RPMI8226 (cell line): ENCODE measurements around the gene DUS1L.

Source experiments
- DNase-seq: peaks from one replicate; pipeline ENCODE4 v3.0.0-alpha.2; 2015

DUS1L gene

DNA sequence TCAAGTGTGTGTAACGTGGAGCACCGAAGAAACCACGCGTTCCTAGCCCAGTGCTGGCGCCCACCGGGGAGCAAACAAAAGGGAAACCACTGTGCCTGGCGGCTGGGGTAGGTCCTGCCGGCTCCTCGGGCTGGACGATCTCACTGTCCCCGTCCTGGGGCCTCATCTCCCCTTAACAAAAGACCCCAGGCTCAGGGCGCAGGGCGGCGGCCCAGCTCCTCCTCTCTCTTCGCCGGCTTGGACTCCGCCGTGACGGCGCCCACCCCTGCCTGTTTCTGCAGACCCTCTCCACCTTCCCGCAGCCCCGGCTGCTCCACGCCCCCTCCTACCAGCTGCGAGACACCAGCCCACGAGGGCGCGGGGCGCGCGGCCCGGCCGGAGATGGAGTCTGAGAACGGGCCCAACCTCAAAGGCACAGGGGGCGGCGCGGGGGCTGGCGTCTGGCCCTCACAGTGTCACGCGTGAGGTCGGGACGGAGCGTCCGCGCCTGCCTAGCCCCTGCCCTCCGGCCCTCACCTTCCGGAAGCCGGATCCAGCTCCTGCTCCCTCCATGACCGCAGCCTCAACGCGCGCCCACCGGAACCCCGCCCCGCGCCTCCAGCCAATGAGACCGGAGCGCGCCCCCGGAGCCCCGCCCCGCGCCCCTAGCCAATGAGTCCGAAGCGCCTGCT is 43.2 kb downstream of the DUS1L start, which contains the start of gene CENPX:
Gene CENPX (minus strand): TSS at position 569 of the 671 bp plus-strand sequence. CDS start 17 bp downstream, at position 552.
- DNase-seq: peak; percentile 44

DNA sequence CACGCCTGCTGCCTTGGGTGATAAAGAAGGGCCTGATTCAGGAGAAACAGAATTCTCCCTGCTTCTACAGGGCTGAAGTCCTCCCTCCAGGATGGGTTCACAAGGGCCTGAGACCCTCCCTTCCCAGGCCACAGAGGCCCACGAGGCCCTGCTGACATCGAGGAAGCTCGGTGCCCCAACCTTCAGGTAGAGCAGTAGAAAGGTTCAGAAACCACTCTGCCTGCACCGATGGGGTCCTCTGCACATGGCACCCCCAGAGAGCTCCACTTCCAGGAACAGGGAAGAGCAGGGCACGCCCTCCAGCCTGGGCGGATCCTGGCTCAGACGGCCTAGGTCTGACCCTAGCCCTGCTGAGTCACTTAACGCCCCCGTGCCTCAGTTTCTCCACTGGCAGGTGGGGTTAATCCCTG is 43.7 kb downstream of the DUS1L start:
- DNase-seq: peak; percentile 24

DNA sequence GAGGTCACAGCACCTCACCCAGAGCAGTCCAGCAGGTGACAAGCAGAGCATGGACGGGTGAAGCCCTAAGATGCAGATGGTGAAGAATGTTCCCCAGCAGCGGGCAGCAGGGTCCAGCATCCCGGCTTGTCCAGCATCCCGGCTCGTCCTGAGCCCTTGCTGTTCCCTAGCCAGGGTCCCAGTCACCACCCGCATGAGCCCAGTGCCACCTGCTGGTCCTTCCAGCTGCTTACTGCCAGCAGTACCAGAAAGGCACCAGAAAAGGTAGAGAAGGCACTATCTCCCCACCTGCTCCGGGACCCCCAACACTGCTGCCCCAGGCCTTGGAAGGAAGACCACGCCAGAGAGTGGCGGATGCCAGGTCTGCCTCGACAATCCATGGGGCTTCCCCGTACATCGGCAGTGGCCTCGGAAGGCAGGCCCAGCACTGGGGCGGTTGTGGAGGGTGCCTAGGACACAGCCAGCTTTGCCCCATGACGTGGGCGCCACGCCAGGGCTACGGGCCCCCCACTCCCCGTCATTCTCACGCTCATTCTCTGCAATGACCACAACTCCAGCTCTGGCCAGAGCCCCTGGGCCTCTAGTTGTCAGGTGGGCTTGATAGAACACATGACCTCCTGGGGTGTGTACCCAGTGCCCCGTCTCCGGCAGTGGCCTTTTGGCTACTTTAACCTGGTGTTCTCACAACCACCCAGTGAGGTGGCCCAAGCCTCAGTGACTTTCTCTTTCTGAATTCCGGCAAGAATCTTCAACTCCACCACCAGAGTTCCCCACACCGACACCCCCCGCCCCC is 44.3 kb downstream of the DUS1L start:
- DNase-seq: peak; percentile 76

DNA sequence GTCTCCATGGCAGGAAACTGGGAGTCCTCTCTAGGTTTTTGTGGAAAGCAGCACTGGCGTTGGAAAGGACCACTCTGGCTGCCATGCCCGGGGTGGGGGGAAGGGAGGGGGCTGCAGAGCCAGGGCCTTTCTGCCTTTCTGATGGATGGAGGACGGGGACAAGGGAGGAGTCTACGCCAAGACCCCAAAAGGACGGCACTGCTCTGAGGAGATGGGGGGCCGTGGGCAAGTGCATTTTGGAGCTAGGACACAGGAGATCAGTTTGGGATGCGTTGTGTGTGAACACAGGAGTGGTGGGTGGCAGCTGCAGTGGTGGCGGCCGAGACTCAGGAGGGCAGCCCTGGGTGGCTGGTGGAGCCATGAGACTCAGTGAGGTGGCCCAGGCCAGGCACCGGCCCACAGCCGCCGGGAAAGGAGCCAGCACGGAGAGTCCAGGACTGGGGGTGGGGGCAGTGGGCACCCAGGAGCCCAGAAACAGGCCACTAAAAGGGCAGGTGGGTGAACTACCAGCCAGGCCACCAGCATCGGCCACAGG is 45.0 kb downstream of the DUS1L start:
- no peak for DNase-seq

DNA sequence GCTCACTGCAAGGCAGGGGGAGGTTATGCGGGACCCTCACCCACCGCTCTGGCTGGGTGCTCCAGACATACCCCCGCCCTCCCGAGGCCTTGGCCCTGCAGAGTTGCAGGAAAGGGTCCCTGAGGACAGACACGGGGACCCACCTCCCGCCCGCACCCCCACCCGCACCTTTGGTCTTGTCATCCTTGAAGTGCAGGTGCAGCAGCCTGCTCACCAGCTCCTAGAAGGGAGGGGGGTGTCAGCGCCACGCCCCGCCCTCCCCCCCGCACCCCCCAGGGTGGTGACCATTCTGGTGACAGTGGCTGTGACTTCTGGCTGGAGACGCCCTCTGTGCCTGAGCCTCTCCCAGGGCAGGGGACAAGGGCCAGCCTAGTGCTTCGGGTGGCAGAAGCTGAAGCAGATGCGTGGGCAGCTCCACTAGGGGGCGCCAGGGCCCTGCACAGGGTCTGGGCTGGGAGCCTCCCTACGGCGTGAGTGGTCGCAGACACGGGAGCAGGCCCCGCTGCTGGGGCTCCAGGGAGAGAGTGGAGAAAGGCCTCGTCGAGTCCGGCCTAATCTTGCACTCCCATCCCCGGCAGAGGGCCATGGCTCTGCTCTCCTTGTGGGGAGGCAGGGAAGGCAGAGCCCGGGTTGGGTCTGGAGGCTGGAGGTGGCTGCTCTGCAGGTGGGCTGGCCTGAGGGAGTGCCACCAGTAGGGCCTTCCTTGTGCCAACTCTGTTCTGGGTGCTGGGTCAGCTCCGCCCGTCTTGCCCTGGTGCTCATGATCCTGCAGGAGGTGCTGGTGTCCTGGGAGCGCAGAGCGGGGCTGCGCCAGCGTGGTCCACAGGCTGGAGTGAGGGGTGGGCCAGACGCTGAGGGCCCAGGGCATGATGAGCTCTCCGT is 45.7 kb downstream of the DUS1L start:
- DNase-seq: peak; percentile 65

DNA sequence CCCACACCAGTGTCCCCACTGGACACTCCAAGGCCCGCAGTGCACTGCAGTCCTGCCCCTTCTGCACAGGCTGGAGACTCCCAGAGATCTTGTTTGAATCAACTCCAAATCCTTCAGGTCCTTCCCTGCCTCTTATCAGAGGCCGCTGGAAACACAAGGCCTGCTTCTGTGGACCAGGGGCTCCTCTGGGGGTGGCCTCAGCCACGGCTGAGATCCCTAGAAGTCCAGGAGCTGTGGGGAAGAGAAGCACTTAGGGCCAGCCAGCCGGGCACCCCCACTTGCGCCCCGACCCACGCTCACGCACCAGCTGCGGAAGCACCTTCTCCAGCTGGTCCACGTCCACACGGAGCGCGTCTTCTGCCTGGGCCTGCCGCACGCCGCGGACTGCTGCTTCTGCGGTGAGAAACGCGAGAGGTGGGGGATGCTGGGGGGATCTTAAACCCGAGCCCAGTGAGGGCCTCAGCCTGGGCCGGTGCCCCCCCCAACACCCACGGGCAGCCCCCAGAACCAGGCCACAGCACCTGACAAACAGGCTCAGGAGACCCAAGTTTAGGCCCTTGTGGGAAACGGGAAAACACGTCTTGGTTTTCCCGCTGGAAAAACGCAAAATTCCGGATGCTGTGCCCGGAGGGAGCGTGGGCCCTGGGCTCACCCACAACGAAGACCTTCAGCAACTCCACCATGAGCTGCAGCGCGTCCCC is 46.5 kb downstream of the DUS1L start:
- DNase-seq: no peak

DNA sequence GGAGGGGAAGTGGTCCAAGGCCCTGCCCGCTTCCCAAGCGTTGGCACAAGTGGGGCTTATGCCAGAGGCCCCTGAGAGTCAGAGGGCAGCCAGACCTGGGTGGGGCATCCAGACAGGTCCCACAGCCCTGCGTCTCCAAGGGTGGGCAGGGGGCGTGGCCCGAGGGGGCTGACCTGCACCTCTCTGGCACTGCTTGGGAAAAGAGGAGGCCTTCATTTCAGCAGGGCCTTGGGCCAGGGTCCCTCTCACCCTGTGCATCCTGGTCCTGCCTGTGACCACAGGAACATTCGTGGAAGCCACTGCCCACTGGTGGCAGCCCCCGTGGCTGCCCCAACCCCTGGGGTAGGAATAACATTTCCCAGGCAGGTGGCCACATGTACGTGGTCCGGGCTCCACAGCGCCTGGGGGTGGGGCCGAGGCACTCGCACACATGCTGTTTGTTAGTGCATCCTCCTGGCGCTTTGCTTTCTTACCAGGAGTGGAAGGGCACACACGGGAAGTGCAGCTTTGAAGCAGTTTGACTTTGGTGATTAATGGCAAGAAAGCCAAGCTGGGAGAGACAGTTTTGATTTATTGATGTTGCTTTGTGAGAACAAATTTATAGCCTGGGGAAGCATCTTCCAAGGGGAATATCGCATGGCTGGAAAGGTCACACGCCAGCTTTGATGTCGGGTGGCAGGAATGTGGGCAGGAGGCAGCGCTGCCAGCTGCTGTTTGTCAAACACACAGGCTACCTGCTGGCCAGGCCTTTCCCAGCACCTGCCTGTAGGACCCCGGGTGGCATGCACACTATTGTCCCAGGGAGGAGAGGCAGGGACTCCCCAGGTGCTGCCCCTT is 47.2 kb downstream of the DUS1L start:
- DNase-seq: no peak

GRCh38 chr17:82017612-82018151 is 47.9 kb downstream of the DUS1L start:
- DNase-seq: no peak

- DNase-seq: no peak
Measured at GRCh38 chr17:82016875-82017459, 48.6 kb downstream of the DUS1L start.

DNA sequence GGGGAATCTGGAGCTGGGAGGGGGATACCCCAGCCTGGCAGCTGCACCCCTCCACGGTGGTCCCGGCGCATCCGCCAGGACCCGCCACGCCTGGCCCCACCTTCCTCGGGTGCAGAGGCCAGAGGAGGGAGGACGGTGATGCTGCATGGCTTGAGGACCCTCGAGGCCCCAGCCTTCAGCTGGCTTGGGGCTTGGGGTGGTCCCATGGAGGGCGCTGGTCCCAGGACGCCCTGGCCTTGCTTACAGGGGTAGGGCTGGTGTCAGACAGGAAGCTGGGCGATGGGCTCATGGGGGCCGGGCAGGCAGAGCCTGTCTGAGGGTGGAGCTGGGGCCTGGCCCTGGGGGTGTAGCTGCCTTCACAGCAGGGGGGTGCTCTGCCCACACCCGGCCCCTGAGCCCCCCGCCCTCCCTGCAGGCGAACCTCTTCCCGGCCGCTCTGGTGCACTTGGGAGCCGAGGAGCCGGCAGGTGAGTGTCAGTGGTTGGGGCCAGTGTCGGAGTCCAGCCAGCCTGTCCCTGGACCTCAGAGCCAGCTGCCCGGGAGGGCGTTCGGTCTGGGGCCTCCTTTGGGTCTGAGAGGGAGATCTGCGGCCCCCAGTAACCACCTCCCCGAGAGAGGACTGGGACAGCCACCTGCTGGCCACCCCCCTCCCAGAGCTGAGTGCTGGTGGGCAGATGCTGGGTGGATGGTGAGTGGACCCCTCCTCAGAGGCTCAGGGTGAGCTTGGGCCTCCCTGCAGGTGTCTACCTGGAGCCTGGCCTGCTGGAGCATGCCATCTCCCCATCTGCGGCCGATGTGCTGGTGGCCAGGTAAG is 49.3 kb downstream of the DUS1L start:
- no peak for DNase-seq

DNA sequence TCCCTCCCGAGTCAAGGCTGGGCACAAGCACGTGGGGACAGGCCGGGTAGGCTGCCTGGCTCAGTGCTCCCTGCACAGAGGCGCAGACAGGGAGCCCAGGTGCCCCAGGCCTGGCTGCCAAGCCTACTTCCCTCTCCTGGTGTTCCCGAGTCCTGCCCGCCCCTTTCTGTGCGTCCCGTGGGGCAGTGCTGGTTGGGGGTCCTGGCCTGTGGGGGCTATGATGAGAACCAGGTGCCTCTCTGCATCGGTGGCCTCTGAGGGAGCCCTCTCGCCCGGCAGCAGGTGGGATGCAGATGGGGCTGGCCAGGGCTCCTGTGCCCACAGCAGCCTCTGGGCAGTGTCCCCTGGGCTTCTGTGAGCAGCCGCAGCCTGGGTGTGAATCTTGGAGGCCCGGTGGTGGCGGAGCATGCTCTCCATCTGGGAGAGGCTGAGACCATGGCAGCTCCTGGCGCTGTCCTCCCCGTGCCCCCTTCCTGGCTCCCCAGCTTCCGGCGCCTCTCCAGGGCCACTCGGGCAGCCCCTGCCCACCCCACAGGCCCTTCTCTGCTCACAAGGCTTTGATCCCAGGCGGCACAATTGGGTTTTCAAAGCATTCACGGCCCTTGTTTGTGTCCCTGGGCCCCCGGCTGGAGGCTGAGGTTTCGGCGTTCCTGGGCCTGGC is 50.2 kb downstream of the DUS1L start:
- no peak for DNase-seq

DNA sequence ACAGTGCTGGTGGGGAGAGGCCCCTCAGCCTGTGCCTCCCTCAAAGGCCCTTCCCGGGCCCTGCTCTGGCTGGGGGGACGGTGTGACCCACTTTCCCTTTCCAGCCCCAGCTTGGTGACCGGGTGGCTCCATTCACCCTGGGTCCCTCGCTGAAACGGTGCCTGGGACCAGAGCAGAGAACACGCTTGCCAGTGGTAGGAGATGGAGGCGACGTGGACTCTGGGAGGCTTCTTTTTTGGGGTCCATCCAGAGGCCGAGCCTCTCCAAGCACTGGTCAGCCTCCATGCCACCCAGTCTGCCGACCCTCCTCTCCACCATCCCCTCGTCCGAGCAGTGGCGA is 50.7 kb downstream of the DUS1L start:
- no peak for DNase-seq

DNA sequence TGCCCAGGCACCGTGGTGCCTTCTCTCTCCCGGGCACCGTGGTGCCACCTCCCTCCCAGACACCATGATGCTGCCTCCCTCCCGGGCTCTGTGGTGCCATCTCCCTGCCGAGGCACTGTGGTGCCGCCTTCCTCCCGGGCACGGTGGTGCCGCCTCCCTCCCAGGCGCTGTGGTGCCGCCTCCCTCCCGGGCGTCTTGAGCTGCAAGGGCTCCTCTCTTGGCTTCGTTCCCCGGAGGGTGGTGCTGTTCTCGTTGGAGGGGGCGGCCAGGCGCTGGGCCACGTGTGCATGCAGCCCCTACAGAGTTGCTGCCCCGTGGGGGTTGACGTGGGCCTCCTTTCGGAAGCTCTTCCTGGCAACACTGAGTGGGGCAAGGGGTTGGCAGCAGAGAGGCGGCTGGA is 51.2 kb downstream of the DUS1L start:
- peak; percentile 42 for DNase-seq

DNA sequence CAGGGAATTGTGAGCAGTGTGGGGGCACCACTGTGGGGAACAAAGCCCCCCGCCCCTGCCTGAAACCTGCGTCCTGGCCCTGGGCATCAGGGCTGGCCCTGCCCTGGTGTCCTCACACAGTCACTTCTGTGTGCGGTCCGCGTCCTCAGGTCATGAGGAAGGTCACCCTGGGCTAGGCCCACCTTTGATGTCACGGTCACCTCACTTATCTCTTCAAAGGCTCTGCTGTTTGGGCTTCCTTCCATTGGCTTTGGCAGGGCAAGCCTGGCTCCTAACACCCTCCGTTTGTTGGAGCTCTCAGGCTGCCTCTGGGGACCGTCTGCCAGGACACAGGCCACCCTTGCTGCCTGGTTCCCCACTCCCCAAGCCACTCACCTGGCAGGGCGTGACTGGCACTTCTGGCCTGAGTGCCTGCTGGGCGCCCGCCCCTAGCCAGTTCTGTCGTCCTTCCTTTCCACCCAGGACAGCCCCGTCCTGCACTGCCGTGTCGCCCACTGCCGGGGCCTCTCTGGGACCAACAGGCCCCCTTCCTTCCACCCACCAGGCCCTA is 51.8 kb downstream of the DUS1L start:
- DNase-seq: no peak

GRCh38 chr17:82013341-82013740 is 52.3 kb downstream of the DUS1L start:
- DNase-seq: no peak

- no peak for DNase-seq
Measured at GRCh38 chr17:82012640-82013295, 52.8 kb downstream of the DUS1L start.

- DNase-seq: no peak
Measured at GRCh38 chr17:82012261-82012639, 53.4 kb downstream of the DUS1L start.

GRCh38 chr17:82011617-82012187 is 53.9 kb downstream of the DUS1L start:
- DNase-seq: no peak
